Choroid plexus epithelial cell (primary cell): ENCODE measurements around the gene HADHB.
A peak's percentile ranks its signal among the peaks of the same experiment; 100 is the strongest.

Source experiments
- DNase-seq: peaks from one replicate; pipeline ENCODE4 v3.0.0-alpha.2; 2010; ENCODE audit warnings: low read depth
- H3K4me3 ChIP-seq: 2 replicates; pipeline ENCODE4 v1.5.1; 2011; ENCODE audit warnings: low read depth, mild to moderate bottlenecking, control low read depth, low read length, moderate library complexity
- TF ChIP-seq, protein P1 (sequence below): conservative IDR thresholded peaks from 2 replicates; pipeline ENCODE4 v1.5.1; 2011; ENCODE audit warnings: low read depth, mild to moderate bottlenecking, control low read depth, inconsistent platforms, low read length, moderate library complexity

Gene HADHB

DNA sequence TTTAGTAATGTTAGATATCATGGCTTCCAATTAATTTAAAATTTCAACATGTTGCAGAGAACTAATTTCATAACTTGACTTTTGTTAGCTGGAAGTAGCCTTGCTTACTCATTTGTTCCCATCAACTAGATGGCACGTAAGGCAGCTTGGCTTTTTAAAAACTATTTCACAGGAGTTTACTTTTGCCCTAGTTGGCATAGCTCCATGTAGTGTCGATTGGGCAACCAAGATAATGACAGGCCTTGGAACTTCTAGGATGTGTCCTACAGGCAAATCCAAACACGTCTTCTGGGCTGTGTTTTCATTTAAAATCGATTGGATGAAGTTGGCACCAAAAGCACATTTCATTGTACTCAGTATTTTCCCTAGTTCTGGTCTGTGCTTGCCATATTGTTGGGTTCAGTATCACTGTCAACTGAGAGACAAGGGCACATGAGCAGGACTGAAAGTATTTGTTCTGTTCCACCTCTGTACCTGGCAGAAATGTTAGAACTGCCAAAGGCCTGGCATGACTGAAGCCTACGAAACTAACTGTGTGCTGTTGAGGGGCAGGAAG, 29.4 kb downstream of the HADHB start:
- no peak overlapping the region for H3K4me3 ChIP-seq
- peak; percentile 97 for DNase-seq
- TF ChIP-seq, protein P1, sequence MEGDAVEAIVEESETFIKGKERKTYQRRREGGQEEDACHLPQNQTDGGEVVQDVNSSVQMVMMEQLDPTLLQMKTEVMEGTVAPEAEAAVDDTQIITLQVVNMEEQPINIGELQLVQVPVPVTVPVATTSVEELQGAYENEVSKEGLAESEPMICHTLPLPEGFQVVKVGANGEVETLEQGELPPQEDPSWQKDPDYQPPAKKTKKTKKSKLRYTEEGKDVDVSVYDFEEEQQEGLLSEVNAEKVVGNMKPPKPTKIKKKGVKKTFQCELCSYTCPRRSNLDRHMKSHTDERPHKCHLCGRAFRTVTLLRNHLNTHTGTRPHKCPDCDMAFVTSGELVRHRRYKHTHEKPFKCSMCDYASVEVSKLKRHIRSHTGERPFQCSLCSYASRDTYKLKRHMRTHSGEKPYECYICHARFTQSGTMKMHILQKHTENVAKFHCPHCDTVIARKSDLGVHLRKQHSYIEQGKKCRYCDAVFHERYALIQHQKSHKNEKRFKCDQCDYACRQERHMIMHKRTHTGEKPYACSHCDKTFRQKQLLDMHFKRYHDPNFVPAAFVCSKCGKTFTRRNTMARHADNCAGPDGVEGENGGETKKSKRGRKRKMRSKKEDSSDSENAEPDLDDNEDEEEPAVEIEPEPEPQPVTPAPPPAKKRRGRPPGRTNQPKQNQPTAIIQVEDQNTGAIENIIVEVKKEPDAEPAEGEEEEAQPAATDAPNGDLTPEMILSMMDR = no peak

DNA sequence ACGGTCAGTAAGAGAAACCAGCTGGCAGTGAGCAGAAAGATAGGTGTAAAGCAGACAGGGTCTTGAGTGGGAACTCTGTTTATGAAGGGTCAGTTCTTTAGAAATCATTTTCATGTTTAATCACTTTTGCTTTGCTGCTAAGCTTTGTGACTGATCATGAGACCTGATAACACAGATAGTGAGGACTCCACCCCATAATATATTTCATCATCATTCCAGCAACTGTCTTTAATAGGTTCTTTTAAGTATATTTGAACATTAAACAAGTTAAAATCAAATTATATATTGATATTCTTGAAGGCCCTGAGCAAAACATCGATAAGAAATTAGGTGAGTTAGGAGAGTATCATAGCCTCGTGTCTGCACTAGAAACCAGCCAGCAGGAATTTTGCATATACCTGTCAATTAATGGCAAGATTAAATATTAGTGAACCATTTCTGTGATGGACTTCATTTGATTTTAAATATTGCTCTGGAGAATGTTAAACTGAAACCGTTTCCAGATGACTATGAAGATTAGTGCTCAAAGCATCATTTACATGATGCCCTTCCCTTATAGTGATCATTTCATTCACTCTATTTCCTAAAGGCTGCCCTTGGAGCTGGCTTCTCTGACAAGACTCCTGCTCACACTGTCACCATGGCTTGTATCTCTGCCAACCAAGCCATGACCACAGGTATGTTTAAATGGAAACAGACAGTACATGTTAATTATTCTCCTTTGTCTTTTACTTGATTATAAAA, 31.9 kb downstream of the HADHB start:
- no peak overlapping the region for H3K4me3 ChIP-seq
- no peak for DNase-seq
- TF ChIP-seq, protein P1 = no peak

- DNase-seq = no peak
- TF ChIP-seq, protein P1 = no peak
Observed at GRCh38 chr2:26279886-26280285, 35.1 kb downstream of the HADHB start.

DNA sequence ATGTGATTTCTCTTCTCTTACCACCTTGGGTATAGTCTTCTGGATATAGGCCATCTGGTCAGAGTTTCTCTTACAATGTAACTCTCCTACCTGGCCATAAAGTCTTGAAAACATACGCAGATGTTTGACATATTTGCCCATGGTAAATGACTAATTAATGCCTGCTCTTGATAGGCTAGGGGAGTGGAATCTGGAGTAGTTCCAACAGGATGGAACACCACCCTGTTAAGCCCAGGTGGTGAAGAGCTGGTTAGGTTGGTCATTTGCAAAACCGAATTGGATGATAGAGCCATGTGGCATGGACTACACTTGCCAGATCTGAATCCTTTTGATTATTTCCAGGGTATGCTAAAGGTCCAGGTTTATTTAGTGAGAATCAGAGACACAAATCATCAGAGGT, 36.5 kb downstream of the HADHB start:
- TF ChIP-seq, protein P1 = no peak
- no peak for DNase-seq
- H3K4me3 ChIP-seq = no peak overlapping the region

More at GRCh38 chr2:26279886-26280285, 35.1 kb downstream of the HADHB start:
- H3K4me3 ChIP-seq = no peak overlapping the region

GRCh38 chr2:26283606-26284005, 38.9 kb downstream of the HADHB start:
- TF ChIP-seq, protein P1 = no peak
- no peak for DNase-seq
- no peak overlapping the region for H3K4me3 ChIP-seq

DNA sequence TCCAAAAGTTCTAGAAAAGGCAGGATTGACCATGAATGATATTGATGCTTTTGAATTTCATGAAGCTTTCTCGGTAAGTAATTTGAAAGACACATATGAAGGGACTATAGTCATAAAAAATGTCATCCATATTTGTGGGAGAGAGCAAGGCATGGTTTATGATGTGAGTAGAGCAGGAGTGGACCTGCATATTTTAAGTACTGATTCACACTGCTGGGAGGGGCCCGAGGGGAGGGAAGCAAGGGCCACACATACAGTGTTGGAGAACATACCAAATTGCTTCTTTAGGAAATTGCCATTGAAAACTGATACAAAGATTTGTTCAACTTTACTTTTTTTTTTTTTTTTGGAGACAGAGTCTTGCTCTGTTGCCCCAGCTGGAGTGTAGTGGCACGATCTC, 39.4 kb downstream of the HADHB start:
- peak; percentile 61 for DNase-seq
- no peak overlapping the region for H3K4me3 ChIP-seq
- TF ChIP-seq, protein P1 = no peak

- DNase-seq = no peak
- H3K4me3 ChIP-seq = no peak overlapping the region
- TF ChIP-seq, protein P1 = no peak
Observed at GRCh38 chr2:26285931-26286330, 41.2 kb downstream of the HADHB start.
